DND-41 (cell line): ENCODE data around the gene MORN1.

ENCODE experiments used
- ATAC-seq: fragments of 200-7000 bp; cut with Tn5 transposase; 3 replicates; pipeline ENCODE4 v1.9.1; 2021; ENCODE audit warnings: low read depth; ENCODE audit not compliant: insufficient read depth
- DNase-seq: peaks from one replicate; pipeline ENCODE4 v3.0.0-alpha.2; 2020
- H2AFZ ChIP-seq: 2 replicates; pipeline ENCODE4 v1.6.0; 2012; ENCODE audit warnings: low read depth, low read length
- H3K27ac ChIP-seq: 2 replicates; pipeline ENCODE4 v1.5.1; 2012; ENCODE audit warnings: low read length, inconsistent platforms
- H3K27me3 ChIP-seq: fragments of 200-600 bp; sonication (generic); 2 replicates; pipeline ENCODE4 v1.6.0; 2012; ENCODE audit warnings: low read length, mild to moderate bottlenecking, inconsistent platforms; ENCODE audit not compliant: insufficient read depth, poor library complexity
- H3K36me3 ChIP-seq: 2 replicates; pipeline ENCODE4 v1.5.1; 2012; ENCODE audit warnings: low read length, inconsistent platforms; ENCODE audit not compliant: insufficient read depth
- H3K4me1 ChIP-seq: 2 replicates; pipeline ENCODE4 v1.5.1; 2012; ENCODE audit warnings: mild to moderate bottlenecking, low read length; ENCODE audit not compliant: insufficient read depth
- H3K4me2 ChIP-seq: 2 replicates; pipeline ENCODE4 v1.6.0; 2012; ENCODE audit warnings: mild to moderate bottlenecking, moderate library complexity, low read length, inconsistent platforms; ENCODE audit not compliant: insufficient read depth
- H3K4me3 ChIP-seq, 2 experiments: fragments of 200-600 bp in 1 of 2; shearing (Covaris generic) in 1 of 2; 2 replicates each; pipeline ENCODE4 v1.5.1; 2012 to 2016; ENCODE audit warnings: inconsistent platforms in 2 of 2, low read length in 2 of 2, mild to moderate bottlenecking in 2 of 2, low read depth in 1 of 2, moderate library complexity in 1 of 2
- H3K79me2 ChIP-seq: 2 replicates; pipeline ENCODE4 v1.6.0; 2012; ENCODE audit warnings: low read length, inconsistent platforms; ENCODE audit not compliant: insufficient read depth
- H3K9ac ChIP-seq: 2 replicates; pipeline ENCODE4 v1.6.0; 2012; ENCODE audit warnings: low read depth, mild to moderate bottlenecking, inconsistent platforms, low read length, moderate library complexity
- H3K9me3 ChIP-seq: 2 replicates; pipeline ENCODE4 v1.5.1; 2012; ENCODE audit warnings: low read length, moderate library complexity, mild to moderate bottlenecking, inconsistent platforms; ENCODE audit not compliant: insufficient read depth, severe bottlenecking
- H4K20me1 ChIP-seq: 2 replicates; pipeline ENCODE4 v1.6.0; 2012; ENCODE audit warnings: low read length; ENCODE audit not compliant: insufficient read depth
- EZH2 ChIP-seq: IDR thresholded peaks from 3 replicates; pipeline ENCODE4 v1.6.1; 2012; ENCODE audit warnings: borderline replicate concordance, low read depth, mild to moderate bottlenecking, moderate library complexity, low read length, inconsistent platforms; ENCODE audit not compliant: severe bottlenecking
- TF ChIP-seq, protein P1 (sequence below): IDR thresholded peaks from 2 replicates; pipeline ENCODE4 v1.5.1; 2012; ENCODE audit warnings: borderline replicate concordance, low read length, moderate library complexity, mild to moderate bottlenecking; ENCODE audit not compliant: poor library complexity, severe bottlenecking; ENCODE audit errors: extremely low read depth

MORN1 gene

DNA sequence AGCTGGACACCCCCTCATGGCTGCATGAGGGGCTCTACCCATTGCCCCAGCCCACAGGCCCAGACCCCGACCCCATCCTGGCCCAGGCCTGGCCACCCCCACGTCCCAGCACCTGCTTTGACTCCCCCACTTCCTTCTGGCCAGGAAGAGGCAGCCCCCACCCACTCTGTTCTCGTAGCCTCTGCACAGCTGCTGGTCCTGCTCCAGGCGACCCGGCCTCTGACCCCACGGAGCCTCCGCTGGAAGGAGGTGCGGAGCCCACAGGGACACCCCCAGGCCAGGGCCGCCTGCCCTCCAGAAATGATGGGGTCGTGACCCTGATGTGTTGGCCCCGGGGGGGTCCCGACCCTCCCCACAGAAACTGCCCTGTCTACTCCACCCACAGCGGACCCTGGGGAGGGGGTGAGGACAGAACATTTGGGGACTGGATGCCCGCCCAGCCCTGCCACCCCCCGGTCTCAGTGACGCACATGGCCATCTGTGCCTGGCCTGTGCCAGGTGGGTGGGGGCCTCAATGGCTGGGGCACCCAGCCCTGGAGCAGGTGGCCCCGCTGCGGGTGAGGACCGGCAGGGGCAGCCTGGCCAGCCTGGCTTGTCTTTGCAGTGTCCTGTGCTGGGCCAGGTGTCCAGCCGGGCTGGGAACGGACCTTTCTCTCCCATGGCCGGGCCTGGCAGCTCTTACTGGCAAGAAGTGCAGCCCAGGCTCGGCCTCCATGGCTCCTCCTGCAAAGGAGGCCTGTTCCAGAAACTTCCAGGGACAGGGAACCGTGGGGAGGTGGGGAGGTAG lies 78.6 kb downstream of the MORN1 start:
- no peak for DNase-seq
- peaks cover 20% of the 10 kb centered on the region for H4K20me1 ChIP-seq
- H3K4me2 ChIP-seq, result no peak overlapping the region

DNA sequence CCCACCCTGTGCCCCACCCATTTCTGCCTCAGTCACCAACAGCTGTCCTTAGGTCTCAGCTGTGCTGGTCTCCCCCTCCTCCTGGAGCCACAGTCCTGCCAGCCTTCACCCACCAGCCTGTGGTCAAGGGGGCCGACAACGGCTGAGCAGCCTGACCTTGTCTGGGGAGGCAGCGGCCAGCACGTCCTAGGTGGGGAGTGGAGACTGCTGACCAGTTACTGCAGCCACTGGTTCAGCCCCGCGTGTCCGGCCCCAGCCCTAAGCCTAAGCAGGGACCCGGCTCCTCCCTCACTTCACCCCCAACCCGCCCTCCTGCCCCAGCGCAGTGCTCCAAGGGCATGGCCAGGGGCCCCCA lies 79.2 kb downstream of the MORN1 start:
- no peak for TF ChIP-seq EZH2
- TF ChIP-seq, protein P1, sequence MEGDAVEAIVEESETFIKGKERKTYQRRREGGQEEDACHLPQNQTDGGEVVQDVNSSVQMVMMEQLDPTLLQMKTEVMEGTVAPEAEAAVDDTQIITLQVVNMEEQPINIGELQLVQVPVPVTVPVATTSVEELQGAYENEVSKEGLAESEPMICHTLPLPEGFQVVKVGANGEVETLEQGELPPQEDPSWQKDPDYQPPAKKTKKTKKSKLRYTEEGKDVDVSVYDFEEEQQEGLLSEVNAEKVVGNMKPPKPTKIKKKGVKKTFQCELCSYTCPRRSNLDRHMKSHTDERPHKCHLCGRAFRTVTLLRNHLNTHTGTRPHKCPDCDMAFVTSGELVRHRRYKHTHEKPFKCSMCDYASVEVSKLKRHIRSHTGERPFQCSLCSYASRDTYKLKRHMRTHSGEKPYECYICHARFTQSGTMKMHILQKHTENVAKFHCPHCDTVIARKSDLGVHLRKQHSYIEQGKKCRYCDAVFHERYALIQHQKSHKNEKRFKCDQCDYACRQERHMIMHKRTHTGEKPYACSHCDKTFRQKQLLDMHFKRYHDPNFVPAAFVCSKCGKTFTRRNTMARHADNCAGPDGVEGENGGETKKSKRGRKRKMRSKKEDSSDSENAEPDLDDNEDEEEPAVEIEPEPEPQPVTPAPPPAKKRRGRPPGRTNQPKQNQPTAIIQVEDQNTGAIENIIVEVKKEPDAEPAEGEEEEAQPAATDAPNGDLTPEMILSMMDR, result no peak
- Histone ChIP-seq H3K4me2 (no peak overlapping the region), H3K9ac (no peak overlapping the region), H3K36me3 (peaks cover 18% of the 10 kb centered on the region), H3K27me3 (no peaks in the 10 kb centered on the region), H3K4me3 (no peak overlapping the region), H2AFZ (no peak overlapping the region), H3K9me3 (no peaks in the 10 kb centered on the region), H4K20me1 (peaks cover 20% of the 10 kb centered on the region), H3K79me2 (no peaks in the 10 kb centered on the region), H3K4me1 (peaks cover 15% of the 10 kb centered on the region), H3K27ac (no peak overlapping the region)
- ATAC-seq, result no peak
- no peak for DNase-seq

More for the DNA sequence above, 78.6 kb downstream of the MORN1 start:
- H3K27me3 ChIP-seq, result no peaks in the 10 kb centered on the region
- no peak overlapping the region for H3K27ac ChIP-seq
- no peak for ATAC-seq
- H3K36me3 ChIP-seq, result peaks cover 13% of the 10 kb centered on the region
- H3K4me3 ChIP-seq, result no peak overlapping the region
- H3K79me2 ChIP-seq, result no peaks in the 10 kb centered on the region
- no peaks in the 10 kb centered on the region for H3K9me3 ChIP-seq
- H3K4me1 ChIP-seq, result peaks cover 20% of the 10 kb centered on the region
- TF ChIP-seq EZH2, result no peak
- TF ChIP-seq, protein P1, result no peak
- H2AFZ ChIP-seq, result no peak overlapping the region
- H3K9ac ChIP-seq, result no peak overlapping the region

DNA sequence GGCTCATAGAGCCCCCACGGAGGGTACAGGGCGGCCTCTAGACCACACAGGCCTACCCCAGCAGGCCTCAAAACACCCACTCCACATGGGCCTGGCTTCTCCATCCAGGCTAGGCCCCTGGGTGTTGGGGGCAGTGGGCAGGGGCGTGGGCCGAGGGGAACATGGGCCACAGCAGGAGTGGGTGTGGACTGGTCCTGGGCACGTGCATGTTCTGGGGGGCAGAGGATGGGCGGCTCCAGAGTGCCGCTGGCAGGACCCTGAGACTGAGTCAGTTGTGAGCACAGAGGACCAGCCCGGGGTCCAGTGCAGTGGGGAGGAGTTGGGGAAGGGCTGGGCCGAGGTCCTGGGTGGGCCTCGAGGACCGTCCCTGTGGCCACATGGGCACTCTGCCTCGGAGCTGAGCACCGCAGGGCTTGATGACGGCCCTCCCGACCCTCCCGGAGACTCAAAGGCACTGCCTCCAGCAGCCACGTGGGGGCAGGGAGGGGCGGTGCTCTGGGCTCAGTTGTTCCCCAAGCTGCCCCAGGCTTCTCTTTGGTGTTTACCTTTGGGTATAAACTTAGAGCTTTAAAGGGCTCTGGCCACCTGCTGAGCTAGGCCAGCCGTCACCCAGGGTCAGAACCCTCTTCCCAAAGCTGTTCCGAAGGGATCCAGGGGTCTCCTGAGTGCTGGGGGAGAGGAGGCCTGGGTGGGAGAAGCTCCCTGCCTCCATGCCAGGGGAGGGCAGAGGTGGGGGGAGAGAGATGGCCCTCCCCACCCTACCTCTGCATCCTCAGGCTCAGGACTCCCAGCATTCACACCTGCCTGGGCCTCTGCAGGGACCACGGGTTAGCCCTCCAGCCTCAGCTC lies 79.9 kb downstream of the MORN1 start:
- no peak for DNase-seq
- Histone ChIP-seq H3K4me1 (peaks cover 13% of the 10 kb centered on the region), H3K27me3 (no peaks in the 10 kb centered on the region), H2AFZ (no peak overlapping the region), H3K79me2 (no peaks in the 10 kb centered on the region), H3K9ac (no peak overlapping the region), H3K4me3 (no peak overlapping the region), H3K4me2 (no peak overlapping the region), H3K36me3 (peaks cover 26% of the 10 kb centered on the region), H3K9me3 (no peaks in the 10 kb centered on the region), H3K27ac (no peak overlapping the region), H4K20me1 (peaks cover 20% of the 10 kb centered on the region)
- no peak for TF ChIP-seq EZH2
- TF ChIP-seq, protein P1, result no peak
- no peak for ATAC-seq
